Sigmoid colon (tissue), 7 donors: ENCODE results near the gene OTOGL. TPM values are rescaled to one million over a fixed set of nuclear protein-coding genes. Genes with fewer than 3 reads are reported as not detected.
"Not testable (repeated sequence)": the region's sequence is repeated elsewhere in the genome, so short reads cannot be mapped to it uniquely, and the experiment has no call there.

Source experiments
- DNase-seq: peaks from one replicate; pipeline ENCODE4 v3.0.0-alpha.2; 2019
- H3K27ac ChIP-seq, 4 donors: fragments of 200-600 bp; sonication (generic); one replicate each; pipeline ENCODE4 v1.5.1; 2016 to 2019; ENCODE audit warnings: mild to moderate bottlenecking in 1 of 4
- H3K27me3 ChIP-seq, 3 donors: fragments of 200-600 bp; sonication (generic); one replicate each; pipeline ENCODE4 v1.5.1; 2019; ENCODE audit warnings: mild to moderate bottlenecking in 1 of 3
- H3K36me3 ChIP-seq, 4 donors: fragments of 200-600 bp; sonication (generic); one replicate each; pipeline ENCODE4 v1.5.1; 2016 to 2019
- H3K4me1 ChIP-seq, 4 donors: fragments of 200-600 bp; sonication (generic); one replicate each; pipeline ENCODE4 v1.5.1; 2017 to 2019
- H3K4me3 ChIP-seq, 4 donors: fragments of 200-600 bp; sonication (generic); one replicate each; pipeline ENCODE4 v1.5.1; 2017 to 2019; ENCODE audit warnings: mild to moderate bottlenecking in 2 of 4, moderate library complexity in 1 of 4
- H3K9me3 ChIP-seq, 4 donors: fragments of 200-600 bp in 3 of 4; sonication (generic) in 3 of 4; one replicate each; pipeline versions ENCODE4 v1.5.1 to v1.6.1; 2013 to 2019
- CTCF ChIP-seq, 4 experiments: fragments of 450-650 bp in 3 of 4; fragments of 200-600 bp in 1 of 4; IDR thresholded peaks; one replicate each; pipeline ENCODE4 v1.5.1; 2016 to 2019; ENCODE audit warnings: antibody characterized with exemption in 4 of 4, mild to moderate bottlenecking in 3 of 4, moderate library complexity in 2 of 4
- EP300 ChIP-seq, 4 donors: sonication (generic); formaldehyde crosslinking; IDR thresholded peaks; one replicate each; pipeline ENCODE4 v1.6.1; 2017; ENCODE audit warnings: antibody characterized with exemption in 4 of 4
- POLR2A ChIP-seq, 2 donors: fragments of 450-650 bp; IDR thresholded peaks; one replicate each; pipeline ENCODE4 v1.6.1; 2016; ENCODE audit warnings: antibody characterized with exemption in 2 of 2, mild to moderate bottlenecking in 2 of 2, moderate library complexity in 2 of 2
- POLR2AphosphoS5 ChIP-seq, 4 donors: sonication (generic); formaldehyde crosslinking; IDR thresholded peaks; one replicate each; pipeline ENCODE4 v1.6.1; 2017; ENCODE audit warnings: antibody characterized with exemption in 4 of 4
- WGBS, 2 donors: extraction: QIAGEN DNeasy Blood & Tissue Kit; methylation state at CpG; one replicate each; pipeline ENCODE4 v1.1.7; 2013; 5-methylcytosine and 5-hydroxymethylcytosine counted together
- intact Hi-C: fragments of 100-400 bp; cut with DNase I; formaldehyde crosslinking; loops from one replicate; pipeline ENCODE4 v1.15.1; 2023
- polyA plus RNA-seq, 3 donors: library from polyadenylated mRNA; stranded (reverse); fragments of 200-250 nt; gene quantifications; one replicate each; pipeline ENCODE4 v1.2.3, GENCODE V29; 2013
- total RNA-seq, 4 donors: library from RNA; depleted of rRNA; stranded (reverse); fragments of >200 nt; gene quantifications; one replicate each; pipeline ENCODE4 v1.1.0, GENCODE V29; 2016
- donor health status: healthy with polysubstance abuse.
- donor health status: Bipolar disorder and iron deficiency.
- donor health status: healthy.

Gene OTOGL
- total and polyA plus RNA-seq, 7 donors = 0.07 to 4.7 (median 0.81) TPM; not detected in 2

GRCh38 chr12:80064269-80064668 lies 35.1 kb upstream of the OTOGL start:
- peaks cover 0 to 29% (median 10%) of the 10 kb centered on the region in 4 donors for H3K4me1 ChIP-seq
- no peak for DNase-seq
- H3K9me3 ChIP-seq = no peaks in the 10 kb centered on the region
- no peak overlapping the region for H3K4me3 ChIP-seq
- no peak for TF ChIP-seq CTCF (IDR thresholded peaks at IDR 0.05)
- no peak for TF ChIP-seq POLR2AphosphoS5 (IDR thresholded peaks at IDR 0.05)
- TF ChIP-seq POLR2A (IDR thresholded peaks at IDR 0.05) = no peak
- TF ChIP-seq EP300 (IDR thresholded peaks at IDR 0.05) = no peak
- no peaks in the 10 kb centered on the region for H3K27me3 ChIP-seq
- H3K36me3 ChIP-seq = no peaks in the 10 kb centered on the region
- WGBS, 2 donors = 78 to 86% methylated on average over 3 of the region's 3 CpGs
- intact Hi-C loops = no loop called here
- H3K27ac ChIP-seq = peak overlapping the region in 1 of 4 donors; percentile 41

- H3K4me1 ChIP-seq = peaks cover 0 to 30% (median 10%) of the 10 kb centered on the region in 4 donors
- H3K36me3 ChIP-seq = no peaks in the 10 kb centered on the region
- WGBS, 2 donors = 50 to 72% methylated on average over 2 of the region's 2 CpGs
- intact Hi-C loops = no loop called here
- no peak for DNase-seq
- H3K27me3 ChIP-seq = no peaks in the 10 kb centered on the region
- no peak overlapping the region for H3K4me3 ChIP-seq
- no peaks in the 10 kb centered on the region for H3K9me3 ChIP-seq
- TF ChIP-seq EP300 (IDR thresholded peaks at IDR 0.05) = no peak
- no peak for TF ChIP-seq POLR2A (IDR thresholded peaks at IDR 0.05)
- TF ChIP-seq CTCF (IDR thresholded peaks at IDR 0.05) = no peak
- TF ChIP-seq POLR2AphosphoS5 (IDR thresholded peaks at IDR 0.05) = no peak
- no peak overlapping the region for H3K27ac ChIP-seq
Measured at GRCh38 chr12:80064951-80065350, 34.4 kb upstream of the OTOGL start.

GRCh38 chr12:80068173-80068572 lies 31.2 kb upstream of the OTOGL start:
- H3K4me3 ChIP-seq = no peak overlapping the region
- H3K9me3 ChIP-seq = no peaks in the 10 kb centered on the region
- WGBS, 2 donors = 32 to 66% methylated on average over 2 of the region's 2 CpGs
- H3K4me1 ChIP-seq = peaks cover 0 to 26% (median 7%) of the 10 kb centered on the region in 4 donors
- DNase-seq = no peak
- no peak overlapping the region for H3K27ac ChIP-seq
- no peak for TF ChIP-seq POLR2A (IDR thresholded peaks at IDR 0.05)
- TF ChIP-seq CTCF (IDR thresholded peaks at IDR 0.05) = no peak
- no peak for TF ChIP-seq POLR2AphosphoS5 (IDR thresholded peaks at IDR 0.05)
- no peak for TF ChIP-seq EP300 (IDR thresholded peaks at IDR 0.05)
- intact Hi-C loops = no loop called here
- no peaks in the 10 kb centered on the region for H3K27me3 ChIP-seq
- H3K36me3 ChIP-seq = no peaks in the 10 kb centered on the region

- H3K4me1 ChIP-seq, H3K27ac ChIP-seq, DNase-seq, H3K27me3 ChIP-seq, H3K36me3 ChIP-seq, intact Hi-C loops, H3K4me3 ChIP-seq, H3K9me3 ChIP-seq: not testable (repeated sequence)
- 21 to 38% methylated on average over 9 of the region's 9 CpGs for WGBS, 2 donors
Measured at GRCh38 chr12:80083892-80084614, 15.3 kb upstream of the OTOGL start.

GRCh38 chr12:80086025-80086424 lies 13.3 kb upstream of the OTOGL start:
- intact Hi-C loops = no loop called here
- 87 to 91% methylated on average over 3 of the region's 3 CpGs for WGBS, 2 donors
- Histone ChIP-seq H3K27me3 (no peaks in the 10 kb centered on the region), H3K4me3 (no peak overlapping the region), H3K36me3 (no peaks in the 10 kb centered on the region), H3K27ac (no peak overlapping the region), H3K9me3 (no peaks in the 10 kb centered on the region), H3K4me1 (no peaks in the 10 kb centered on the region)
- no peak for DNase-seq
- TF ChIP-seq POLR2AphosphoS5 (IDR thresholded peaks at IDR 0.05) = no peak
- TF ChIP-seq CTCF (IDR thresholded peaks at IDR 0.05) = no peak
- TF ChIP-seq POLR2A (IDR thresholded peaks at IDR 0.05) = no peak
- TF ChIP-seq EP300 (IDR thresholded peaks at IDR 0.05) = no peak
